ENCODE results near the gene CDH23.

The CDH23 gene

GRCh38 chr10:71725249-71725648, 328.5 kb downstream of the CDH23 start:
- no CpG with 5 or more reads among the region's 14 CpGs for WGBS (ENCODE audit: extremely low coverage, insufficient coverage, insufficient read length)
- no peak overlapping the region for H4K91ac ChIP-seq (ENCODE audit: low read depth, low read length)

GRCh38 chr10:71725998-71726579, 329.4 kb downstream of the CDH23 start:
- Histone ChIP-seq H3K9me3 (ENCODE audit: insufficient read depth, low read depth, low read length) (no peaks in the 10 kb centered on the region), H3K36me3 (ENCODE audit: control insufficient read depth in 1 of 2, insufficient read depth in 2 of 2, low read length in 2 of 2) (no peaks in the 10 kb centered on the region), H2AK5ac (ENCODE audit: low read length) (no peak overlapping the region), H3K27me3 (ENCODE audit: insufficient read depth, low read length) (no peaks in the 10 kb centered on the region), H3K4me2 (ENCODE audit: low read length) (no peak overlapping the region), H3K27ac (ENCODE audit: low read depth, low read length) (no peak overlapping the region), H3K14ac (ENCODE audit: low read length) (no peak overlapping the region), H3K79me2 (ENCODE audit: control insufficient read depth, insufficient read depth, low read length, poor library complexity) (no peaks in the 10 kb centered on the region), H4K12ac (ENCODE audit: low read depth, low read length) (no peak overlapping the region), H3K4ac (ENCODE audit: low read depth, low read length) (no peak overlapping the region), H2BK120ac (ENCODE audit: insufficient read depth, low read length, poor library complexity) (no peak overlapping the region), H3K18ac (ENCODE audit: low read length) (no peak overlapping the region), H3K79me1 (ENCODE audit: low read length) (no peaks in the 10 kb centered on the region), H4K91ac (ENCODE audit: low read depth, low read length) (no peak overlapping the region), H2BK5ac (ENCODE audit: low read depth, low read length, poor library complexity) (no peak overlapping the region), H3K9ac (ENCODE audit: low read length) (no peak overlapping the region), H4K8ac (ENCODE audit: low read depth, low read length) (no peak overlapping the region), H2BK12ac (ENCODE audit: low read length) (no peak overlapping the region), H3K4me3 (ENCODE audit: low read depth, low read length) (no peak overlapping the region), H3K23ac (ENCODE audit: low read length) (no peak overlapping the region), H3K4me1 (ENCODE audit: control insufficient read depth in 1 of 2, insufficient read depth in 2 of 2, low read length in 2 of 2) (peaks cover 6 to 7% of the 10 kb centered on the region in 2 experiments), H2AFZ (ENCODE audit: insufficient read depth, low read length, poor library complexity) (no peak overlapping the region)
- DNase-seq = peak in 1 of 2 donors; percentile 37
- no CpG with 5 or more reads among the region's 9 CpGs for WGBS (ENCODE audit: extremely low coverage, insufficient coverage, insufficient read length)

More at GRCh38 chr10:71725249-71725648, 328.5 kb downstream of the CDH23 start:
- Histone ChIP-seq H3K4ac (ENCODE audit: low read depth, low read length) (no peak overlapping the region), H3K9ac (ENCODE audit: low read length) (no peak overlapping the region), H2BK5ac (ENCODE audit: low read depth, low read length, poor library complexity) (no peak overlapping the region), H2AFZ (ENCODE audit: insufficient read depth, low read length, poor library complexity) (no peak overlapping the region), H4K8ac (ENCODE audit: low read depth, low read length) (no peak overlapping the region), H3K14ac (ENCODE audit: low read length) (no peak overlapping the region), H3K9me3 (ENCODE audit: insufficient read depth, low read depth, low read length) (no peaks in the 10 kb centered on the region), H2BK12ac (ENCODE audit: low read length) (no peak overlapping the region), H3K27me3 (ENCODE audit: insufficient read depth, low read length) (no peaks in the 10 kb centered on the region), H3K27ac (ENCODE audit: low read depth, low read length) (no peak overlapping the region), H3K18ac (ENCODE audit: low read length) (no peak overlapping the region), H3K23ac (ENCODE audit: low read length) (no peak overlapping the region), H3K36me3 (ENCODE audit: control insufficient read depth in 1 of 2, insufficient read depth in 2 of 2, low read length in 2 of 2) (no peaks in the 10 kb centered on the region), H3K4me3 (ENCODE audit: low read depth, low read length) (no peak overlapping the region), H3K4me1 (ENCODE audit: control insufficient read depth in 1 of 2, insufficient read depth in 2 of 2, low read length in 2 of 2) (peaks cover 6 to 7% of the 10 kb centered on the region in 2 experiments), H3K79me2 (ENCODE audit: control insufficient read depth, insufficient read depth, low read length, poor library complexity) (no peaks in the 10 kb centered on the region), H4K12ac (ENCODE audit: low read depth, low read length) (no peak overlapping the region), H3K79me1 (ENCODE audit: low read length) (no peaks in the 10 kb centered on the region), H3K4me2 (ENCODE audit: low read length) (no peak overlapping the region), H2BK120ac (ENCODE audit: insufficient read depth, low read length, poor library complexity) (no peak overlapping the region), H2AK5ac (ENCODE audit: low read length) (no peak overlapping the region)
- DNase-seq = no peak

GRCh38 chr10:71726580-71727104, 329.9 kb downstream of the CDH23 start:
- Histone ChIP-seq H2BK5ac (ENCODE audit: low read depth, low read length, poor library complexity) (no peak overlapping the region), H4K8ac (ENCODE audit: low read depth, low read length) (no peak overlapping the region), H3K9me3 (ENCODE audit: insufficient read depth, low read depth, low read length) (no peaks in the 10 kb centered on the region), H2AK5ac (ENCODE audit: low read length) (no peak overlapping the region), H3K4me1 (ENCODE audit: control insufficient read depth in 1 of 2, insufficient read depth in 2 of 2, low read length in 2 of 2) (peaks cover 6 to 7% of the 10 kb centered on the region in 2 experiments), H3K27ac (ENCODE audit: low read depth, low read length) (no peak overlapping the region), H2AFZ (ENCODE audit: insufficient read depth, low read length, poor library complexity) (no peak overlapping the region), H3K36me3 (ENCODE audit: control insufficient read depth in 1 of 2, insufficient read depth in 2 of 2, low read length in 2 of 2) (no peaks in the 10 kb centered on the region), H3K4me2 (ENCODE audit: low read length) (no peak overlapping the region), H3K79me2 (ENCODE audit: control insufficient read depth, insufficient read depth, low read length, poor library complexity) (no peaks in the 10 kb centered on the region), H4K91ac (ENCODE audit: low read depth, low read length) (no peak overlapping the region), H3K27me3 (ENCODE audit: insufficient read depth, low read length) (no peaks in the 10 kb centered on the region), H3K4ac (ENCODE audit: low read depth, low read length) (no peak overlapping the region), H3K79me1 (ENCODE audit: low read length) (no peaks in the 10 kb centered on the region), H3K14ac (ENCODE audit: low read length) (no peak overlapping the region), H3K18ac (ENCODE audit: low read length) (no peak overlapping the region), H3K23ac (ENCODE audit: low read length) (no peak overlapping the region), H4K12ac (ENCODE audit: low read depth, low read length) (no peak overlapping the region), H2BK120ac (ENCODE audit: insufficient read depth, low read length, poor library complexity) (no peak overlapping the region), H3K9ac (ENCODE audit: low read length) (no peak overlapping the region), H3K4me3 (ENCODE audit: low read depth, low read length) (no peak overlapping the region), H2BK12ac (ENCODE audit: low read length) (no peak overlapping the region)
- no peak for DNase-seq
- no CpG with 5 or more reads among the region's 11 CpGs for WGBS (ENCODE audit: extremely low coverage, insufficient coverage, insufficient read length)

- Histone ChIP-seq H3K14ac (ENCODE audit: low read length) (no peak overlapping the region), H3K4me1 (ENCODE audit: control insufficient read depth in 1 of 2, insufficient read depth in 2 of 2, low read length in 2 of 2) (peaks cover 6 to 7% of the 10 kb centered on the region in 2 experiments), H3K79me1 (ENCODE audit: low read length) (no peaks in the 10 kb centered on the region), H2AK5ac (ENCODE audit: low read length) (no peak overlapping the region), H3K27ac (ENCODE audit: low read depth, low read length) (no peak overlapping the region), H3K18ac (ENCODE audit: low read length) (no peak overlapping the region), H3K27me3 (ENCODE audit: insufficient read depth, low read length) (no peaks in the 10 kb centered on the region), H3K4me3 (ENCODE audit: low read depth, low read length) (peak overlapping the region; percentile 40), H3K79me2 (ENCODE audit: control insufficient read depth, insufficient read depth, low read length, poor library complexity) (no peaks in the 10 kb centered on the region), H2AFZ (ENCODE audit: insufficient read depth, low read length, poor library complexity) (no peak overlapping the region), H4K8ac (ENCODE audit: low read depth, low read length) (no peak overlapping the region), H2BK12ac (ENCODE audit: low read length) (no peak overlapping the region), H3K9ac (ENCODE audit: low read length) (no peak overlapping the region), H2BK5ac (ENCODE audit: low read depth, low read length, poor library complexity) (no peak overlapping the region), H3K4me2 (ENCODE audit: low read length) (no peak overlapping the region), H3K36me3 (ENCODE audit: control insufficient read depth in 1 of 2, insufficient read depth in 2 of 2, low read length in 2 of 2) (no peaks in the 10 kb centered on the region), H3K9me3 (ENCODE audit: insufficient read depth, low read depth, low read length) (no peaks in the 10 kb centered on the region), H3K4ac (ENCODE audit: low read depth, low read length) (no peak overlapping the region), H4K91ac (ENCODE audit: low read depth, low read length) (no peak overlapping the region), H4K12ac (ENCODE audit: low read depth, low read length) (no peak overlapping the region), H3K23ac (ENCODE audit: low read length) (no peak overlapping the region), H2BK120ac (ENCODE audit: insufficient read depth, low read length, poor library complexity) (no peak overlapping the region)
- DNase-seq = no peak
- no CpG with 5 or more reads among the region's 12 CpGs for WGBS (ENCODE audit: extremely low coverage, insufficient coverage, insufficient read length)
Measured at GRCh38 chr10:71727105-71727737, 330.5 kb downstream of the CDH23 start.
